Right lobe of liver (tissue), 4 donors: Measurements from ENCODE around the gene STAC2.

Experiments
- POLR2A ChIP-seq: fragments of 450-650 bp; IDR thresholded peaks from one replicate; pipeline ENCODE4 v1.6.1; 2017; ENCODE audit warnings: antibody characterized with exemption, mild to moderate bottlenecking
- TF ChIP-seq, protein P1 (sequence below), 4 donors: fragments of 200-600 bp in 3 of 4; fragments of 450-650 bp in 1 of 4; IDR thresholded peaks; one replicate each; pipeline versions ENCODE4 v1.5.1 to v1.8.0; 2016 to 2022; ENCODE audit warnings: antibody characterized with exemption in 4 of 4, mild to moderate bottlenecking in 2 of 4
- donor health status: DM: no; HTN: no; CAD: no.
- donor health status: DM: no; HTN: no; CAD: no.
- donor health status: DM: no; HTN: yes; CAD: no.

GRCh38 chr17:39187152-39187830 is 38.5 kb downstream of the STAC2 start:
- TF ChIP-seq, protein P1, sequence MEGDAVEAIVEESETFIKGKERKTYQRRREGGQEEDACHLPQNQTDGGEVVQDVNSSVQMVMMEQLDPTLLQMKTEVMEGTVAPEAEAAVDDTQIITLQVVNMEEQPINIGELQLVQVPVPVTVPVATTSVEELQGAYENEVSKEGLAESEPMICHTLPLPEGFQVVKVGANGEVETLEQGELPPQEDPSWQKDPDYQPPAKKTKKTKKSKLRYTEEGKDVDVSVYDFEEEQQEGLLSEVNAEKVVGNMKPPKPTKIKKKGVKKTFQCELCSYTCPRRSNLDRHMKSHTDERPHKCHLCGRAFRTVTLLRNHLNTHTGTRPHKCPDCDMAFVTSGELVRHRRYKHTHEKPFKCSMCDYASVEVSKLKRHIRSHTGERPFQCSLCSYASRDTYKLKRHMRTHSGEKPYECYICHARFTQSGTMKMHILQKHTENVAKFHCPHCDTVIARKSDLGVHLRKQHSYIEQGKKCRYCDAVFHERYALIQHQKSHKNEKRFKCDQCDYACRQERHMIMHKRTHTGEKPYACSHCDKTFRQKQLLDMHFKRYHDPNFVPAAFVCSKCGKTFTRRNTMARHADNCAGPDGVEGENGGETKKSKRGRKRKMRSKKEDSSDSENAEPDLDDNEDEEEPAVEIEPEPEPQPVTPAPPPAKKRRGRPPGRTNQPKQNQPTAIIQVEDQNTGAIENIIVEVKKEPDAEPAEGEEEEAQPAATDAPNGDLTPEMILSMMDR (IDR thresholded peaks at IDR 0.05), result no peak
- TF ChIP-seq POLR2A, result no peak
